ENCODE data around the gene AAK1. TPM values are rescaled to one million over a fixed set of nuclear protein-coding genes. Genes with fewer than 3 reads are reported as not detected.

Gene AAK1
- total RNA-seq, 1 experiment from 2014 or later = 30.6 TPM

- Histone ChIP-seq H3K27ac (ENCODE audit: insufficient read length, low read depth, low read length) (no peak overlapping the region), H3K4me1 (ENCODE audit: insufficient read depth, low read length) (no peaks in the 10 kb centered on the region), H2BK12ac (ENCODE audit: insufficient read length, low read depth, low read length) (no peak overlapping the region), H3K4me2 (ENCODE audit: insufficient read depth, insufficient read length, low read length) (no peak overlapping the region), H2BK5ac (ENCODE audit: insufficient read length, low read length) (no peak overlapping the region), H3K79me2 (ENCODE audit: insufficient read depth, low read length) (no peaks in the 10 kb centered on the region; the same call in 1 of the 2 replicates), H2BK120ac (ENCODE audit: low read depth, low read length, poor library complexity, severe bottlenecking) (no peak overlapping the region), H3K9ac (ENCODE audit: extremely low read depth, insufficient read length, low read length) (no peak overlapping the region), H3K56ac (ENCODE audit: insufficient read length, low read depth, low read length) (no peak overlapping the region), H2BK20ac (ENCODE audit: low read depth, low read length, poor library complexity, severe bottlenecking) (no peak overlapping the region), H3K4ac (ENCODE audit: low read depth, low read length) (no peak overlapping the region), H2BK15ac (ENCODE audit: low read depth, low read length) (no peak overlapping the region), H3K23me2 (ENCODE audit: insufficient read length, low read depth, low read length, poor library complexity, severe bottlenecking) (no peaks in the 10 kb centered on the region), H2AFZ (ENCODE audit: low read length) (no peak overlapping the region), H3K9me3 (ENCODE audit: control insufficient read depth, low read depth, low read length) (no peaks in the 10 kb centered on the region), H4K91ac (ENCODE audit: insufficient read length, low read depth, low read length) (no peak overlapping the region), H3K79me1 (ENCODE audit: insufficient read depth, low read depth, low read length, poor library complexity, severe bottlenecking) (no peaks in the 10 kb centered on the region), H3K27me3 (ENCODE audit: insufficient read depth, low read length) (no peaks in the 10 kb centered on the region), H4K5ac (ENCODE audit: insufficient read length, low read depth, low read length) (no peak overlapping the region), H3T11ph (ENCODE audit: low read length) (no peak overlapping the region), H3K23ac (ENCODE audit: insufficient read length, low read depth, low read length) (no peak overlapping the region), H4K20me1 (ENCODE audit: control insufficient read depth, insufficient read depth, insufficient read length) (no peaks in the 10 kb centered on the region), H2AK5ac (ENCODE audit: insufficient read length, low read length) (no peak overlapping the region), H3K14ac (ENCODE audit: insufficient read depth, low read length) (no peak overlapping the region), H3K18ac (ENCODE audit: insufficient read length, low read depth, low read length) (no peak overlapping the region), H4K8ac (replicated peaks; ENCODE audit: insufficient read length, low read depth, low read length) (no peak overlapping the region)
- H3K4me1 Mint-ChIP-seq = peaks cover 16 to 20% of the 10 kb centered on the region in 2 experiments
- no peak for TF ChIP-seq CTCF (conservative IDR thresholded peaks at IDR 0.05)
- H3K36me3 Mint-ChIP-seq (ENCODE audit: insufficient read depth in 1 of 3, low read depth in 3 of 3) = no peaks in the 10 kb centered on the region
- no CpG with 5 or more reads among the region's 3 CpGs for WGBS (ENCODE audit: extremely low coverage, insufficient read length, low lambda C conversion rate)
- no peak for DNase-seq
- H3K4me3 Mint-ChIP-seq = no peak overlapping the region
- H3K27ac Mint-ChIP-seq = peak overlapping the region in 1 of 3 experiments; percentile 89; a peak in 1 of 7 replicates
- no peaks in the 10 kb centered on the region for H3K9me3 Mint-ChIP-seq
- no peaks in the 10 kb centered on the region for H3K27me3 Mint-ChIP-seq (ENCODE audit: low read depth)
Measured at GRCh38 chr2:69564604-69565003, 78.9 kb downstream of the AAK1 start.
